Fibroblast of pulmonary artery (primary cell): Measurements from ENCODE around the gene EYA2.

Experiments
- DNase-seq: peaks from one replicate; pipeline ENCODE4 v3.0.0-alpha.2; 2010; ENCODE audit warnings: low read depth
- H3K4me3 ChIP-seq: replicated peaks from 2 replicates; pipeline ENCODE4 v1.5.1; 2011; ENCODE audit warnings: low read depth, mild to moderate bottlenecking, control low read depth, low read length, moderate library complexity
- CTCF ChIP-seq: IDR thresholded peaks from 2 replicates; pipeline ENCODE4 v1.5.1; 2011; ENCODE audit warnings: mild to moderate bottlenecking, control low read depth, low read length, inconsistent platforms; ENCODE audit errors: missing control alignments

The EYA2 gene

GRCh38 chr20:46987001-46987400 is 92.4 kb downstream of the EYA2 start:
- DNase-seq, result no peak
- H3K4me3 ChIP-seq, result no peak overlapping the region
- TF ChIP-seq CTCF, result no peak

DNA sequence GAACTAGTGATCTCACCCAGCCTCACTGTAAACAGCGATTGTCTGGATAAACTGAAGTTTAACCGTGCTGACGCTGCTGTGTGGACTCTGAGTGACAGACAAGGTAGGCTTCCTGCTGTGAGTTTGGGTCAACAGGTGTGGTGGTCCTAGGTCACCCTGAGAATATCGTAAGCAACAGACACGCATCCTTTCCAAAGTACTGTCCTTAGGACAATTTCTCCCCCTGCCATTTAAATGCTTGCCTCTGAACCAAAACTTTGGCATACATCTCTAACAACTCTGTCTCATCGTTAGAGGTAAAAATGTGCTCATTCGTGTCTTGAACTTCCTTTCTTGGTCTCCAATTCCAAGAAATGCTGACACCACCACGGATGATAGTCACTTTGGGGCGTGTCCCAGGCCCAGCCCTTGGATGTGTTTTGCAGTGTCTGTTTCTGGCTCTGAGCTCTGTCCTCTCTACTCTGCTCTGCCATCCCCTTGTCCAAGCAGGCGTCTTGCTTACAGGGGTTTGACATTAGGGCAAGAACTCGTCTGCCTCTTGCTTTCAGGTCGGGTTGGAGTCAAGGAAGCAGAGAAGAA is 95.5 kb downstream of the EYA2 start:
- TF ChIP-seq CTCF, result no peak
- no peak for DNase-seq
- H3K4me3 ChIP-seq, result no peak overlapping the region

GRCh38 chr20:46990596-46991104 is 96.0 kb downstream of the EYA2 start:
- no peak overlapping the region for H3K4me3 ChIP-seq
- DNase-seq, result no peak
- TF ChIP-seq CTCF, result no peak

DNA sequence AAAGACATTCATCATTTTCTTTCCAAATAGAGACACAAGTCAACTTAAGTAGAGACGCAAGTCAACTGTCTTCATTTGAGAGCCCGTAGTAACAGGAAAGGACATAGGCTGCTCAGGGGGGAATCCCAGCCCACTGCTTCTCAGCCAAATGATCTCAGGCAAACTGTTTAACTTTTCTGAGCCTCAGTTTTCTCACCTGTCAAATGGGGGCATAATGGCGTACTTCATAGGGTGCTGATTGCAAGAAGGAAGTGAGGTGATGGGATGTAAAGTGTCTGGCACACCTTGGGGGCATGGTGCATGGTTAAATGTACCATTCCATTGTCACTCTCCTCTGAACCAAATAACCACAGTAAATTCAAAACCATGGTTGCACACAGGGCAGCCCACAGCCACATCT is 96.5 kb downstream of the EYA2 start:
- TF ChIP-seq CTCF, result no peak
- H3K4me3 ChIP-seq, result no peak overlapping the region
- no peak for DNase-seq

- no peak overlapping the region for H3K4me3 ChIP-seq
- no peak for TF ChIP-seq CTCF
- DNase-seq, result no peak
These were observed 97.4 kb downstream of the EYA2 start for GRCh38 chr20:46991880-46992639.

DNA sequence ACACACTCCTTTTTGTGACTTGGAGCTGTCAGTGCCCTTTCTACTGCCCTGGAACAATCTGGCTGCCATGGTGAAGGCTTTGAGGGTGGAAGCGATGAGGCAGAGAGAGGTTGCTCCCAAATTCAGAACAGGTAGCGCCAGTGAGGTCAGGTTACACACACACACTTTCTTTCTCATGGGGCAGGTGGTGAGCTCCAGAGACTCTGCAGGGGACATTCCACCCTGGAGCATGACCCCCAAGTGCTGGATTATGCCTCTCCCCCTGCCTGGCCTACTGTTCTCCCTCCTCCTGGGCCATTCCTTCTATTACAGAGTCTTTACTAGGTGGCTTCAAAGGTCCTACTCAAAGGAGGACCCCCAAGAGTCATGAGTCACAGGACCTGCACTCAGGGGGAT is 98.0 kb downstream of the EYA2 start:
- no peak for DNase-seq
- no peak for TF ChIP-seq CTCF
- no peak overlapping the region for H3K4me3 ChIP-seq
